GM19099 (cell line): ENCODE data around the gene PWP1.

Experiments used
- POLR2A ChIP-seq: IDR thresholded peaks from 3 replicates; pipeline ENCODE4 v1.6.1; 2011; ENCODE audit warnings: low read depth; ENCODE audit not compliant: insufficient read length; ENCODE audit errors: extremely low read depth

The PWP1 gene

GRCh38 chr12:107685360-107686248 is at the start of gene PWP1:
Gene PWP1, plus strand, starts transcription at chr12:107685799. Its CDS starts 101 bp downstream, at chr12:107685900.
- TF ChIP-seq POLR2A, result peak; percentile 88

- no peak for TF ChIP-seq POLR2A
These were observed 44.4 kb upstream of the PWP1 start for GRCh38 chr12:107641154-107641553.

GRCh38 chr12:107642240-107642639 is 43.4 kb upstream of the PWP1 start:
- TF ChIP-seq POLR2A, result no peak

- no peak for TF ChIP-seq POLR2A
These were observed 39.8 kb upstream of the PWP1 start for GRCh38 chr12:107645630-107646333.

GRCh38 chr12:107646436-107646835 is 39.2 kb upstream of the PWP1 start:
- no peak for TF ChIP-seq POLR2A

- TF ChIP-seq POLR2A, result no peak
These were observed 35.9 kb upstream of the PWP1 start for GRCh38 chr12:107649661-107650061.

- TF ChIP-seq POLR2A, result no peak
These were observed 34.6 kb upstream of the PWP1 start for GRCh38 chr12:107650977-107651376.

- no peak for TF ChIP-seq POLR2A
These were observed 33.8 kb upstream of the PWP1 start for GRCh38 chr12:107651571-107652449.

- no peak for TF ChIP-seq POLR2A
These were observed 32.1 kb upstream of the PWP1 start for GRCh38 chr12:107653519-107653918.

GRCh38 chr12:107654873-107655272 is 30.7 kb upstream of the PWP1 start:
- TF ChIP-seq POLR2A, result no peak

GRCh38 chr12:107655281-107656065 is 30.1 kb upstream of the PWP1 start:
- no peak for TF ChIP-seq POLR2A

GRCh38 chr12:107656302-107656701 is 29.3 kb upstream of the PWP1 start:
- no peak for TF ChIP-seq POLR2A

GRCh38 chr12:107657133-107657532 is 28.5 kb upstream of the PWP1 start:
- no peak for TF ChIP-seq POLR2A

GRCh38 chr12:107657621-107658020 is 28.0 kb upstream of the PWP1 start:
- no peak for TF ChIP-seq POLR2A
